ENCODE data around the gene IFNAR2.

- TF ChIP-seq CTCF (conservative IDR thresholded peaks at IDR 0.05; ENCODE audit: low read length) (no peak), EZH2phosphoT487 (IDR thresholded peaks at IDR 0.05; ENCODE audit: borderline replicate concordance, low read depth, low read length) (no peak)
Observed at GRCh38 chr21:33232291-33233034, 2.7 kb downstream of the IFNAR2 start.

Data from OCI-LY7 (cell line).